GM12891 (cell line): ENCODE measurements around the gene IGSF10.

Experiments used
- DNase-seq: peaks from one replicate; pipeline ENCODE4 v3.0.0; 2011; ENCODE audit warnings: low spot score; ENCODE audit not compliant: insufficient read length
- FAIRE-seq: peaks from 2 replicates; lab custom pipeline; 2011; peaks lifted over from hg19 to GRCh38; lab: Jason Lieb, UNC
- PAX5 ChIP-seq: IDR thresholded peaks from 2 replicates; pipeline ENCODE4 v1.6.1; 2011; ENCODE audit warnings: low read length, moderate library complexity, mild to moderate bottlenecking; ENCODE audit not compliant: insufficient read depth, severe bottlenecking
- POLR2A ChIP-seq: IDR thresholded peaks from 2 replicates; pipeline ENCODE4 v1.6.1; 2011; ENCODE audit warnings: low read depth, low read length, control low read depth
- POLR2AphosphoS5 ChIP-seq: IDR thresholded peaks from 2 replicates; pipeline ENCODE4 v1.6.1; 2011; ENCODE audit warnings: low read depth, low read length, control low read depth
- POU2F2 ChIP-seq: IDR thresholded peaks from 2 replicates; pipeline ENCODE4 v1.6.1; 2011; ENCODE audit warnings: low read depth, mild to moderate bottlenecking, control low read depth, low read length, moderate library complexity
- SPI1 ChIP-seq: IDR thresholded peaks from 2 replicates; pipeline ENCODE4 v1.6.1; 2011; ENCODE audit warnings: low read depth, low read length, control low read depth
- TAF1 ChIP-seq: IDR thresholded peaks from 2 replicates; pipeline ENCODE4 v1.6.1; 2011; ENCODE audit warnings: low read depth, low read length, control low read depth

IGSF10 gene

GRCh38 chr3:151483961-151484520 lies 23.2 kb upstream of the IGSF10 start:
- DNase-seq (no peak), FAIRE-seq (no peak)
- TF ChIP-seq SPI1 (no peak), POU2F2 (no peak), TAF1 (no peak), PAX5 (no peak), POLR2A (no peak), POLR2AphosphoS5 (no peak)

GRCh38 chr3:151483488-151483887 lies 22.6 kb upstream of the IGSF10 start:
- no peak for TF ChIP-seq TAF1
- TF ChIP-seq POU2F2: no peak
- TF ChIP-seq PAX5: no peak
- TF ChIP-seq SPI1: no peak
- TF ChIP-seq POLR2A: no peak
- TF ChIP-seq POLR2AphosphoS5: no peak
- no peak for DNase-seq
- no peak for FAIRE-seq

- DNase-seq: no peak
- TF ChIP-seq TAF1 (no peak), POLR2AphosphoS5 (no peak), POU2F2 (no peak), POLR2A (no peak), SPI1 (no peak), PAX5 (no peak)
- no peak for FAIRE-seq
Measured at GRCh38 chr3:151480492-151480891, 19.6 kb upstream of the IGSF10 start.

GRCh38 chr3:151479452-151479851 lies 18.6 kb upstream of the IGSF10 start:
- no peak for TF ChIP-seq POLR2AphosphoS5
- TF ChIP-seq SPI1: no peak
- DNase-seq (no peak), FAIRE-seq (no peak)

- FAIRE-seq (no peak), DNase-seq (no peak)
- TF ChIP-seq POLR2A (no peak), POU2F2 (no peak), SPI1 (no peak), TAF1 (no peak), PAX5 (no peak), POLR2AphosphoS5 (no peak)
Measured at GRCh38 chr3:151478335-151478697, 17.5 kb upstream of the IGSF10 start.

- TF ChIP-seq POLR2A (no peak), PAX5 (no peak), POU2F2 (no peak), TAF1 (no peak), POLR2AphosphoS5 (no peak), SPI1 (no peak)
- no peak for FAIRE-seq
Measured at GRCh38 chr3:151477591-151478334, 16.9 kb upstream of the IGSF10 start.

GRCh38 chr3:151476344-151477018 lies 15.6 kb upstream of the IGSF10 start:
- FAIRE-seq (no peak), DNase-seq (no peak)
- TF ChIP-seq POLR2AphosphoS5 (no peak), POU2F2 (no peak), SPI1 (no peak), POLR2A (no peak), TAF1 (no peak), PAX5 (no peak)

More at GRCh38 chr3:151477591-151478334, 16.9 kb upstream of the IGSF10 start:
- no peak for DNase-seq

- DNase-seq (no peak), FAIRE-seq (no peak)
Measured at GRCh38 chr3:151468284-151468917, 7.5 kb upstream of the IGSF10 start.

GRCh38 chr3:151467069-151467468 lies 6.2 kb upstream of the IGSF10 start:
- no peak for TF ChIP-seq SPI1
- no peak for TF ChIP-seq PAX5
- TF ChIP-seq POU2F2: no peak

More at GRCh38 chr3:151468284-151468917, 7.5 kb upstream of the IGSF10 start:
- TF ChIP-seq SPI1: no peak
- no peak for TF ChIP-seq POU2F2

More at GRCh38 chr3:151467069-151467468, 6.2 kb upstream of the IGSF10 start:
- FAIRE-seq (no peak), DNase-seq (no peak)
